Measurements from ENCODE around the gene HEY2.

HEY2 gene

GRCh38 chr6:125780540-125781313, 31.3 kb downstream of the HEY2 start:
- H3K4me3 ChIP-seq (ENCODE audit: low read depth, low read length): peak overlapping the region; percentile 85
- ChIA-PET CTCF (interaction anchor here (0.6 to 3.0 kb wide), 32 partner anchors 10 to 618 kb away, joined by 3 to 44 read pairs (median 5); partner anchors contain the start of genes HINT3 and NCOA7), POLR2A (interaction anchor here (0.7 to 3.5 kb wide), 9 partner anchors 10 to 206 kb away, joined by 3 to 66 read pairs (median 5); partner anchors contain the start of genes HINT3, NCOA7 and TRMT11)
- H3K4me1 ChIP-seq (ENCODE audit: control insufficient read depth, insufficient read depth, low read length): no peaks in the 10 kb centered on the region
- no peaks in the 10 kb centered on the region for H3K9me3 ChIP-seq (ENCODE audit: control insufficient read depth, insufficient read depth, low read depth, low read length)
- H3K27ac ChIP-seq (ENCODE audit: extremely low read depth, low read depth, low read length): peak overlapping the region; percentile 83
- H3K36me3 ChIP-seq (ENCODE audit: control insufficient read depth in 2 of 2, insufficient read depth in 1 of 2, low read length in 2 of 2): no peaks in the 10 kb centered on the region
- TF ChIP-seq, protein P1, sequence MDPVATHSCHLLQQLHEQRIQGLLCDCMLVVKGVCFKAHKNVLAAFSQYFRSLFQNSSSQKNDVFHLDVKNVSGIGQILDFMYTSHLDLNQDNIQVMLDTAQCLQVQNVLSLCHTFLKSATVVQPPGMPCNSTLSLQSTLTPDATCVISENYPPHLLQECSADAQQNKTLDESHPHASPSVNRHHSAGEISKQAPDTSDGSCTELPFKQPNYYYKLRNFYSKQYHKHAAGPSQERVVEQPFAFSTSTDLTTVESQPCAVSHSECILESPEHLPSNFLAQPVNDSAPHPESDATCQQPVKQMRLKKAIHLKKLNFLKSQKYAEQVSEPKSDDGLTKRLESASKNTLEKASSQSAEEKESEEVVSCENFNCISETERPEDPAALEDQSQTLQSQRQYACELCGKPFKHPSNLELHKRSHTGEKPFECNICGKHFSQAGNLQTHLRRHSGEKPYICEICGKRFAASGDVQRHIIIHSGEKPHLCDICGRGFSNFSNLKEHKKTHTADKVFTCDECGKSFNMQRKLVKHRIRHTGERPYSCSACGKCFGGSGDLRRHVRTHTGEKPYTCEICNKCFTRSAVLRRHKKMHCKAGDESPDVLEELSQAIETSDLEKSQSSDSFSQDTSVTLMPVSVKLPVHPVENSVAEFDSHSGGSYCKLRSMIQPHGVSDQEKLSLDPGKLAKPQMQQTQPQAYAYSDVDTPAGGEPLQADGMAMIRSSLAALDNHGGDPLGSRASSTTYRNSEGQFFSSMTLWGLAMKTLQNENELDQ (tag by site-specific recombination; IDR thresholded peaks at IDR 0.05; ENCODE audit: low read depth): no peak
- TF ChIP-seq ZBTB8A (tag by site-specific recombination; IDR thresholded peaks at IDR 0.05) (peak; percentile 40), WT1 (tag by site-specific recombination; IDR thresholded peaks at IDR 0.05) (0 out of 2 replicates have a peak, but pooled peaks have one; percentile 22), REPIN1 (tag by site-specific recombination; IDR thresholded peaks at IDR 0.05; ENCODE audit: low read depth) (no peak), ZFP3 (tag by site-specific recombination; IDR thresholded peaks at IDR 0.05; ENCODE audit: low read depth) (no peak), ZNF843 (tag by site-specific recombination; IDR thresholded peaks at IDR 0.05) (peak; percentile 21; the same call in 1 of the 2 replicates), ZNF423 (tag by site-specific recombination; IDR thresholded peaks at IDR 0.05) (no peak), ZBTB1 (tag by site-specific recombination; IDR thresholded peaks at IDR 0.05) (no peak), ZBTB17 (tag by site-specific recombination; IDR thresholded peaks at IDR 0.05) (peak; percentile 86), KLF8 (tag by site-specific recombination; IDR thresholded peaks at IDR 0.05) (peak; percentile 28; the same call in 1 of the 2 replicates), KLF16 (tag by site-specific recombination; IDR thresholded peaks at IDR 0.05) (peak; percentile 73), ZNF10 (tag by site-specific recombination; IDR thresholded peaks at IDR 0.05) (no peak; the same call in 1 of the 2 replicates), ZNF501 (tag by site-specific recombination; IDR thresholded peaks at IDR 0.05) (peak; percentile 58; the same call in 1 of the 2 replicates), KLF10 (tag by site-specific recombination; IDR thresholded peaks at IDR 0.05) (0 out of 2 replicates have a peak, but pooled peaks have one; percentile 8), FEZF1 (tag by site-specific recombination; IDR thresholded peaks at IDR 0.05) (no peak), KLF1 (tag by site-specific recombination; IDR thresholded peaks at IDR 0.05) (0 out of 2 replicates have a peak, but pooled peaks have one; percentile 5), ZNF610 (tag by site-specific recombination; IDR thresholded peaks at IDR 0.05; ENCODE audit: borderline replicate concordance) (peak; percentile 30; the same call in 1 of the 2 replicates), ZNF335 (tag by site-specific recombination; conservative IDR thresholded peaks at IDR 0.05) (peak; percentile 78), ZEB2 (tag by site-specific recombination; IDR thresholded peaks at IDR 0.05) (peak; percentile 81), ZNF555 (tag by site-specific recombination; conservative IDR thresholded peaks at IDR 0.05) (no peak), SP7 (tag by site-specific recombination; IDR thresholded peaks at IDR 0.05) (peak; percentile 90), ZBTB21 (tag by site-specific recombination; IDR thresholded peaks at IDR 0.05) (peak; percentile 68; the same call in 1 of the 2 replicates), ZNF514 (tag by site-specific recombination; IDR thresholded peaks at IDR 0.05) (no peak), ZNF174 (tag by site-specific recombination; IDR thresholded peaks at IDR 0.05) (no peak), ZNF558 (tag by site-specific recombination; IDR thresholded peaks at IDR 0.05) (peak; percentile 51; the same call in 1 of the 2 replicates)
- TF ChIP-seq, protein P2, sequence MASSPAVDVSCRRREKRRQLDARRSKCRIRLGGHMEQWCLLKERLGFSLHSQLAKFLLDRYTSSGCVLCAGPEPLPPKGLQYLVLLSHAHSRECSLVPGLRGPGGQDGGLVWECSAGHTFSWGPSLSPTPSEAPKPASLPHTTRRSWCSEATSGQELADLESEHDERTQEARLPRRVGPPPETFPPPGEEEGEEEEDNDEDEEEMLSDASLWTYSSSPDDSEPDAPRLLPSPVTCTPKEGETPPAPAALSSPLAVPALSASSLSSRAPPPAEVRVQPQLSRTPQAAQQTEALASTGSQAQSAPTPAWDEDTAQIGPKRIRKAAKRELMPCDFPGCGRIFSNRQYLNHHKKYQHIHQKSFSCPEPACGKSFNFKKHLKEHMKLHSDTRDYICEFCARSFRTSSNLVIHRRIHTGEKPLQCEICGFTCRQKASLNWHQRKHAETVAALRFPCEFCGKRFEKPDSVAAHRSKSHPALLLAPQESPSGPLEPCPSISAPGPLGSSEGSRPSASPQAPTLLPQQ (tag by site-specific recombination; IDR thresholded peaks at IDR 0.05): peak; percentile 85
- TF ChIP-seq, protein P3, sequence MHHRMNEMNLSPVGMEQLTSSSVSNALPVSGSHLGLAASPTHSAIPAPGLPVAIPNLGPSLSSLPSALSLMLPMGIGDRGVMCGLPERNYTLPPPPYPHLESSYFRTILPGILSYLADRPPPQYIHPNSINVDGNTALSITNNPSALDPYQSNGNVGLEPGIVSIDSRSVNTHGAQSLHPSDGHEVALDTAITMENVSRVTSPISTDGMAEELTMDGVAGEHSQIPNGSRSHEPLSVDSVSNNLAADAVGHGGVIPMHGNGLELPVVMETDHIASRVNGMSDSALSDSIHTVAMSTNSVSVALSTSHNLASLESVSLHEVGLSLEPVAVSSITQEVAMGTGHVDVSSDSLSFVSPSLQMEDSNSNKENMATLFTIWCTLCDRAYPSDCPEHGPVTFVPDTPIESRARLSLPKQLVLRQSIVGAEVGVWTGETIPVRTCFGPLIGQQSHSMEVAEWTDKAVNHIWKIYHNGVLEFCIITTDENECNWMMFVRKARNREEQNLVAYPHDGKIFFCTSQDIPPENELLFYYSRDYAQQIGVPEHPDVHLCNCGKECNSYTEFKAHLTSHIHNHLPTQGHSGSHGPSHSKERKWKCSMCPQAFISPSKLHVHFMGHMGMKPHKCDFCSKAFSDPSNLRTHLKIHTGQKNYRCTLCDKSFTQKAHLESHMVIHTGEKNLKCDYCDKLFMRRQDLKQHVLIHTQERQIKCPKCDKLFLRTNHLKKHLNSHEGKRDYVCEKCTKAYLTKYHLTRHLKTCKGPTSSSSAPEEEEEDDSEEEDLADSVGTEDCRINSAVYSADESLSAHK (tag by site-specific recombination; IDR thresholded peaks at IDR 0.05): peak; percentile 55; the same call in 1 of the 2 replicates
- TF ChIP-seq, protein P4, sequence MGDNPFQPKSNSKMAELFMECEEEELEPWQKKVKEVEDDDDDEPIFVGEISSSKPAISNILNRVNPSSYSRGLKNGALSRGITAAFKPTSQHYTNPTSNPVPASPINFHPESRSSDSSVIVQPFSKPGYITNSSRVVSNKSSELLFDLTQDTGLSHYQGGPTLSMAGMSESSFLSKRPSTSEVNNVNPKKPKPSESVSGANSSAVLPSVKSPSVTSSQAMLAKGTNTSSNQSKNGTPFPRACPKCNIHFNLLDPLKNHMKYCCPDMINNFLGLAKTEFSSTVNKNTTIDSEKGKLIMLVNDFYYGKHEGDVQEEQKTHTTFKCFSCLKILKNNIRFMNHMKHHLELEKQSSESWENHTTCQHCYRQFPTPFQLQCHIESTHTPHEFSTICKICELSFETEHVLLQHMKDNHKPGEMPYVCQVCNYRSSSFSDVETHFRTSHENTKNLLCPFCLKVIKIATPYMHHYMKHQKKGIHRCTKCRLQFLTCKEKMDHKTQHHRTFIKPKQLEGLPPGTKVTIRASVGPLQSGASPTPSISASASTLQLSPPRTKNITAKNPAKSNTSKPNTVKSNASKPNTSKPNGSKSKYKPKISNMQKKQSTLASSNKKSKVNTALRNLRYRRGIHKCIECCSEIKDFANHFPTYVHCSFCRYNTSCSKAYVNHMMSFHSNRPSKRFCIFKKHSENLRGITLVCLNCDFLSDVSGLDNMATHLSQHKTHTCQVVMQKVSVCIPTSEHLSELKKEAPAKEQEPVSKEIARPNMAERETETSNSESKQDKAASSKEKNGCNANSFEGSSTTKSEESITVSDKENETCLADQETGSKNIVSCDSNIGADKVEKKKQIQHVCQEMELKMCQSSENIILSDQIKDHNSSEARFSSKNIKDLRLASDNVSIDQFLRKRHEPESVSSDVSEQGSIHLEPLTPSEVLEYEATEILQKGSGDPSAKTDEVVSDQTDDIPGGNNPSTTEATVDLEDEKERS (tag by site-specific recombination; IDR thresholded peaks at IDR 0.05): no peak

Measured in HEK293 (cell line).